MM.1S (cell line): Measurements from ENCODE around the gene AK9.

ENCODE experiments used
- DNase-seq: peaks from one replicate; pipeline ENCODE4 v3.0.0-alpha.2; 2015
- H2AFZ ChIP-seq: fragments of 300-600 bp; sonication (generic); 2 replicates; pipeline ENCODE4 v1.6.0; 2016; ENCODE audit warnings: antibody characterized with exemption, low read length
- H3F3A ChIP-seq: fragments of 300-600 bp; sonication (generic); 2 replicates; pipeline ENCODE4 v1.6.1; 2016; ENCODE audit warnings: mild to moderate bottlenecking, antibody characterized with exemption, low read length, moderate library complexity, mixed read lengths; ENCODE audit not compliant: insufficient read depth
- H3K27ac ChIP-seq: fragments of 300-600 bp; sonication (generic); 2 replicates; pipeline ENCODE4 v1.5.1; 2016; ENCODE audit warnings: mild to moderate bottlenecking, low read length
- H3K27me3 ChIP-seq: fragments of 300-600 bp; sonication (generic); replicated peaks from 2 replicates; pipeline ENCODE4 v1.6.0; 2016; ENCODE audit warnings: low read length; ENCODE audit not compliant: insufficient read depth
- H3K36me3 ChIP-seq: fragments of 300-600 bp; sonication (generic); replicated peaks from 2 replicates; pipeline ENCODE4 v1.6.1; 2016; ENCODE audit warnings: mild to moderate bottlenecking, low read length, mixed read lengths; ENCODE audit not compliant: insufficient read depth
- H3K4me1 ChIP-seq: fragments of 300-600 bp; sonication (generic); 2 replicates; pipeline ENCODE4 v1.6.1; 2016; ENCODE audit warnings: low read length, mixed read lengths
- H3K4me2 ChIP-seq: fragments of 300-600 bp; sonication (generic); 2 replicates; pipeline ENCODE4 v1.6.0; 2016; ENCODE audit warnings: low read depth, low read length
- H3K4me3 ChIP-seq: fragments of 300-600 bp; sonication (generic); 2 replicates; pipeline ENCODE4 v1.5.1; 2016; ENCODE audit warnings: low read length, mixed read lengths
- H3K79me2 ChIP-seq: fragments of 300-600 bp; sonication (generic); 2 replicates; pipeline ENCODE4 v1.6.1; 2016; ENCODE audit warnings: mixed run types, low read length, mixed read lengths
- H3K9ac ChIP-seq: fragments of 300-600 bp; sonication (generic); 2 replicates; pipeline ENCODE4 v1.6.1; 2016; ENCODE audit warnings: low read length, mixed read lengths
- H3K9me2 ChIP-seq: fragments of 300-600 bp; sonication (generic); replicated peaks from 2 replicates; pipeline ENCODE4 v1.6.1; 2016; ENCODE audit warnings: mild to moderate bottlenecking, low read length, mixed read lengths; ENCODE audit not compliant: insufficient read depth
- H3K9me3 ChIP-seq: fragments of 300-600 bp; sonication (generic); replicated peaks from 2 replicates; pipeline ENCODE4 v1.6.1; 2016; ENCODE audit warnings: mild to moderate bottlenecking, low read length, mixed read lengths; ENCODE audit not compliant: insufficient read depth
- H4K20me1 ChIP-seq: fragments of 300-600 bp; sonication (generic); 2 replicates; pipeline ENCODE4 v1.6.1; 2016; ENCODE audit warnings: mild to moderate bottlenecking, low read length, moderate library complexity, mixed read lengths; ENCODE audit not compliant: insufficient read depth
- CTCF ChIP-seq: fragments of 300-600 bp; sonication (generic); IDR thresholded peaks from 2 replicates; pipeline ENCODE4 v1.5.1; 2016; ENCODE audit warnings: antibody characterized with exemption, low read length, mixed read lengths
- EZH2 ChIP-seq: fragments of 300-600 bp; sonication (generic); optimal IDR thresholded peaks from 2 replicates; pipeline ENCODE3; 2017; ENCODE audit warnings: low read depth, mild to moderate bottlenecking, antibody characterized with exemption, low read length, mixed read lengths
- EZH2phosphoT487 ChIP-seq: fragments of 300-600 bp; sonication (generic); IDR thresholded peaks from 2 replicates; pipeline ENCODE4 v1.6.1; 2018; ENCODE audit warnings: antibody characterized with exemption, low read length

AK9 gene

GRCh38 chr6:109445382-109445781 is 245.6 kb downstream of the AK9 start:
- no peak for DNase-seq
- no peaks in the 10 kb centered on the region for H3K9me2 ChIP-seq
- H3K79me2 ChIP-seq, result peaks cover 22% of the 10 kb centered on the region
- H3K27me3 ChIP-seq, result no peaks in the 10 kb centered on the region
- H3K4me3 ChIP-seq, result no peak overlapping the region
- H3K27ac ChIP-seq, result no peak overlapping the region
- H2AFZ ChIP-seq, result no peak overlapping the region
- 0 out of 2 replicates have a peak, but pooled peaks cover 6% of the 10 kb centered on the region for H3K4me1 ChIP-seq
- H3K36me3 ChIP-seq, result no peaks in the 10 kb centered on the region; the same call in 1 of the 2 replicates
- H3F3A ChIP-seq, result peaks cover 6% of the 10 kb centered on the region; the same call in 1 of the 2 replicates
- no peak overlapping the region for H3K4me2 ChIP-seq
- no peak overlapping the region for H3K9ac ChIP-seq
- H3K9me3 ChIP-seq, result no peaks in the 10 kb centered on the region
- no peak for TF ChIP-seq EZH2
- TF ChIP-seq EZH2phosphoT487, result no peak
- TF ChIP-seq CTCF, result no peak
- H4K20me1 ChIP-seq, result no peaks in the 10 kb centered on the region

GRCh38 chr6:109443425-109443950 is 247.5 kb downstream of the AK9 start:
- Histone ChIP-seq H3K79me2 (peaks cover 22% of the 10 kb centered on the region), H3K9me2 (no peaks in the 10 kb centered on the region), H3K9me3 (no peaks in the 10 kb centered on the region), H3K4me2 (no peak overlapping the region), H3K27me3 (no peaks in the 10 kb centered on the region), H3K27ac (no peak overlapping the region), H4K20me1 (no peaks in the 10 kb centered on the region), H3F3A (peaks cover 6% of the 10 kb centered on the region; the same call in 1 of the 2 replicates), H3K36me3 (no peaks in the 10 kb centered on the region; the same call in 1 of the 2 replicates), H3K4me3 (no peak overlapping the region), H3K9ac (no peak overlapping the region), H2AFZ (no peak overlapping the region), H3K4me1 (0 out of 2 replicates have a peak, but pooled peaks cover 6% of the 10 kb centered on the region)
- TF ChIP-seq CTCF, result no peak
- no peak for TF ChIP-seq EZH2
- no peak for TF ChIP-seq EZH2phosphoT487
- no peak for DNase-seq
